HuH-7.5 (cell line): ENCODE results near the gene KIAA1217.
"Not testable (repeated sequence)": the region's sequence is repeated elsewhere in the genome, so short reads cannot be mapped to it uniquely, and the experiment has no call there.

Experiments
- DNase-seq: peaks from one replicate; pipeline ENCODE4 v3.0.0; 2011; ENCODE audit warnings: low spot score

The KIAA1217 gene

GRCh38 chr10:24408365-24408764 lies 199.4 kb downstream of the KIAA1217 start:
- DNase-seq: no peak

DNA sequence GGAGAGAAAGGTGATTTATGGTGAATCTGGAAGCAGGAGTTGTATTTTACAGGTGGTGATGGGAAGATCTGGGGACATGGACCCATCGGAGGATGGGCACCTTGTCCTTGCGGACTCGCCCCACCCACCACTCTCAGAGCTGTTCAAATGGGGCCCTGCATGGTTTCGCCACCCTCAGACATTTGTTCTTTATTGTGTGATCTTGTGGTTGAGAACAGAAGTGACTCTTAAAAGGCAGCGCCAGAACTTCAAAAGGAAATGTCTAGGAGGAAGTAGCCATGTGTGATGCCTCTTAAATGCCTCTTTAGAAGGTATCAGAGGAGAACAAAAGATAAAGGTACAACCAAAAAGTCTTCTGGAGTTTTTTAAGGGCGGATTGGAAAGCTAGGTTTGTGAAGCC lies 205.7 kb downstream of the KIAA1217 start:
- no peak for DNase-seq

DNA sequence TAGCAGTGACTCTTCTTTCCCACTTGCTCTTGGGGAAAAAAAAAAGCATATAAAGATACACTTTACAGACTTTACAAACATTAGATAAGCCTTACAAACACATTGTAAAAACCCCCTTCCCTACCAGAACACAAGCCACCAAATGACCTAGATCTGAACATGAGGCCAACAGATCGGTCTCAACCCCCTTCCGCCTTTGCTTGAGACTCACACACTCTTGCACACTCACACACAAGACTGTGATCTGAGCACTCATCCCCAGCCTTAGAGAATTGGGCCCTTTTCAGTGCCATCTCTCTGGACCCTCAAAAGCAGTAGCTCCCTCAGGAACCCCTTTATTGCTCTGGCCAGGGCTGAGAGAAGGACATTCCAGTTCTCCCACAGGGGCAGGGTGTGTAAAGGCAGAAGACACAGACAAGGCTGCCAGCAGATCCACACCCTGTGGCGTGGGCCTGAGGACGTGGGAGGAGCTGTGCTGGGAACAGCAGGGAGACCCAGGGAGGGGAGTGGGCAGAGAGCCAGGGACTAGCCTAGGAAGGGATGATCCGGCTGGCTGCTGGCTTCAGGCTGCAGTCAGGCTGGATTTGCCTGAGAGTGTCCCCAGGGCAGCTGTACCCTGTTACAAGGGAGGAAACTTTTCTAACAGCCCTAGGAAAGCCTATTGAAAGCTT lies 206.7 kb downstream of the KIAA1217 start:
- DNase-seq: no peak

DNA sequence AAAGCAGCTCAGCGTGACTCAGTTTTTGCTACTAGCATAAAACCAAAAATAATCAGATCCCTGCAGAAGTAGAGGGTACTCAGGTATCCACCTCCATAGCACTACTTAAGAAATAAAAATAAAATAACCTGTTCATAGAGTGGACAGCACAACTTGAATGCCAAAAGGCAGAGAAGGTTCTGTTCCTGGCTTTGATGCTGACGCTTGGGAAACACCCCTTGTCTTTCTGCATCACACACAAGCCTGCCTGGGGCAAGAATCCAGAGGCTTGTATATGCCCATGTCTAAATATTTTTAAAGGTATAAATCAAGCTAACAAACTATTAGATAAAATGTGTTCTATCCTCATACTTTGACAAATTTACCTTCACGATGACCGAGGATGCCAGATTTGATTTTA lies 207.3 kb downstream of the KIAA1217 start:
- no peak for DNase-seq

GRCh38 chr10:24417053-24417452 lies 208.1 kb downstream of the KIAA1217 start:
- no peak for DNase-seq

- no peak for DNase-seq
Measured at GRCh38 chr10:24418532-24418931, 209.6 kb downstream of the KIAA1217 start.

GRCh38 chr10:24419066-24419465 lies 210.1 kb downstream of the KIAA1217 start:
- DNase-seq: no peak

GRCh38 chr10:24425151-24425550 lies 216.2 kb downstream of the KIAA1217 start:
- no peak for DNase-seq

DNA sequence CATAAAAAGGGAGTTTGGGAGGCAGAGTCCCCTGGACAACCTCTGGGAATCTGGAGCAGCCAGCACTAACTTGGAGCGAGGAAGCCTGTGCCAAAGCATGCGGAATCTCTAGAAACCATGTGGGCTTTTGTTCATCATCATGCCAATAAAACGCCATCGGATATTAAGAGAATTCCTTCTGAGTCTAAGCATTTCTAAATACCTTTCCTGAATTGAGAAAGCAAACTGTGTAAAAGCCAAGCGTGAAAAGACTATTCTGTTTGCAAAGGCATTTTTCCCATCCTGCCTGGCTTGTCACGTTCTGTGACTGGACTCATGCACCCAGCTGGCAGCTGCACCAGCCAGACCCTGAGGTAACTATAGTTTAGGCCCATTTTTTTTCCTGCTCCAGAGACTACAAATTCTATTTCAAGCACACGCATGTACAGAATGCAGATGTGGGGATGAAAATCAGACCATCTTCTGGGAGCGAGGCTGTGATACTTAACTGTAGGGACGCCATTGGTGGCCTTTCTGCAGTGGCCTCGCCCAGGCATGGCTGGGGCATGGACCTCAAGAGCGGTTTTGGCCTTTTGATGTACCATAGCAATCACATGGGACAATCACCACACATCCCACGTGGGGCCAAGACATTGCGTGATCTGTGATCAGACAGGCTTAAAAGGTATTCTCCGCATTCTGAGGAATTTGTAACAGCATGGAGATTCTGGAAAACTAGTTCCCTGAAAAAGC lies 218.9 kb downstream of the KIAA1217 start:
- DNase-seq: no peak

GRCh38 chr10:24428410-24428782 lies 219.5 kb downstream of the KIAA1217 start:
- no peak for DNase-seq

DNA sequence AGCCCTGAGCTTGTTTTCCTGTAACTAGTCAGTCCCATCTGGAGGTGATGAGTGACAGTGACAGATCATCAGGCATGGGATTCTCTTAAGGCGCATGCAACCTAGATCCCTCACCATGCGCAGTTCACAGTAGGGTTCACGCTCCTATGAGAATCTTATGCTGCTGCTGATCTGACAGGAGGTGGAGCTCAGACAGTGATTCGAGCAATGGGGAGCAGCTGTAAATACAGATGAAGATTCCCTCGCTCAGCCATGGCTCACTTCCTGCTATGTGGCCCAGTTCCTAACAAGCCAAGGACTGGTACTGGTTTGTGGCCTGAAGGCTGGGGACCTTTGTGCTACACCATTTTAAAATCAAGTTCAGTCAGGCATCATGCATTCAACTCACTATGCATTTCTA lies 221.7 kb downstream of the KIAA1217 start:
- DNase-seq: no peak

- no peak for DNase-seq
Measured at GRCh38 chr10:24432478-24433416, 223.8 kb downstream of the KIAA1217 start.

DNA sequence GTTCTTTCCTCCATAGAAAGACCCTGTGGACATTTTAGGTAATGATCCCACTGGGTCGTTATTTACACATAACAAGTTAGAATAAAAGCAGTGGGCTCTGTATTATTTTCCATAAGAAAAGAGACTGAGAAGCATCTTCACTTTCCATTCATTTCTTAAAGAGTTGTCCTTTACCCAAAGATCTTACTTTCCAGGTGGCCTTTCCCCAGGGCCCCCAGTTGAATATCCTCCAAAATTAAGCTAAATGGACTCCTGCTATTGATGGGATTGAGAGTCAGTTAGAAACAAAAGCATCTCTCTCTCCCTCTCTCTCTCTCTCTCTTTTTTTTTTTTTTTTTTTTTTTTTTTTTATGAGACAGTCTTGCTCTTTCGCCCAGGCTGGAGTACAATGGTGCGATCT lies 224.8 kb downstream of the KIAA1217 start:
- DNase-seq: no peak

- no peak for DNase-seq
Measured at GRCh38 chr10:24434961-24435360, 226.0 kb downstream of the KIAA1217 start.

- no peak for DNase-seq
Measured at GRCh38 chr10:24435374-24435773, 226.4 kb downstream of the KIAA1217 start.

DNA sequence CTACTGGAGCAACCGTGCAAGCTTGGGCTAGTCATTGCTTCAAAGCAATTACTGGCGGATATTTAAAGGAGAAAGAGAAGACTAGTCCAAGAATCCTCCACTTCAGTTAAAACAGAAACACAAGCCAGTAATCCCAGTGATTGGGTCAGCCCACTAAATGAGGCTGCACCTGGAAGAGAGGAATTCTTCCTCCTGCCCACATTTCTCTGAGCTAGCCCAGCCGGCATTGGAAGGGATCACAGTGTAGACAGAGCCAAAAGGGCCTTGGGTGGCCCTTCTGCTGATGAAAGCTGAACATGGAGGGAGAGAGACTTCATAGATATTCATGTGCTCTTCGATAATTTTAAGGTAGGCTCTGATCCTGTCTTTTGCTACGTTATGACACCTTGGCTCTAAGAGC lies 228.4 kb downstream of the KIAA1217 start:
- no peak for DNase-seq

- DNase-seq: no peak
Measured at GRCh38 chr10:24438800-24439199, 229.9 kb downstream of the KIAA1217 start.

GRCh38 chr10:24439935-24440334 lies 231.0 kb downstream of the KIAA1217 start:
- no peak for DNase-seq

- no peak for DNase-seq
Measured at GRCh38 chr10:24440817-24441797, 232.2 kb downstream of the KIAA1217 start.

GRCh38 chr10:24442234-24442633 lies 233.3 kb downstream of the KIAA1217 start:
- DNase-seq: no peak

DNA sequence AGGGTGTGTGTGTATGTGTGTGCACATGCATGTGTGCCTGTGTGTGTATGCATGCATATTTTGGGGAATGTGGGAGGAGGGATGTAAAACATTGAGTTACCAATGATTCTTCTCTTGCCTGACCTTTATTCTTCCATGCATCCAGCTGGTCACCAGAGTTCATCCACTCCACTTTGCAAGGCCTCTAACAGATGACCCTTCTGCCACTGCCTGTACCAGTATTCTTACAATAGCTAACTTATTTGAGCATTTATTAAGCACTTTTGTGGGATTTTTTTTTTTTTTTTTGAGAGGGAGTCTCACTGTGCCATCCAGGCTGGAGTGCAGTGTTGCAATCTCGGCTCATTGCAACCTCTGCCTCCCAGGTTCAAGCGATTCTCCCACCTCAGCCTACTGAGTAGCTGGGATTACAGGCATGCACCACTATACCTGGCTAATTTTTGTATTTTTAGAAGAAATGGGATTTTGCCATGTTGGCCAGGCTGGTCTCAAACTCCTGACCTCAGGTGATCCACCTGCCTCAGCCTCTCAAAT lies 233.8 kb downstream of the KIAA1217 start:
- DNase-seq: not testable (repeated sequence)
